Endothelial cell of umbilical vein (primary cell): Measurements from ENCODE around the gene NR6A1. TPM values are rescaled to one million over a fixed set of nuclear protein-coding genes. Genes with fewer than 3 reads are reported as not detected.

Experiments
- BruUV-seq: library from RNA; stranded (reverse); fragments of 400-500 nt; replicated peaks from 2 replicates; lab custom pipeline; 2021; lab: Mats Ljungman, UMichigan
- CTCF ChIA-PET: fragments of 300-600, 350-600 bp; sonication (Branson Sonifier 250); formaldehyde crosslinking; loops from one replicate; lab custom pipeline; 2021; ENCODE audit warnings: antibody characterized with exemption, inconsistent platforms; lab: Charles Lee
- POLR2A ChIA-PET: fragments of 300-600, 350-600 bp; sonication (Branson Sonifier 250); formaldehyde crosslinking; loops from one replicate; lab custom pipeline; 2021; ENCODE audit warnings: antibody characterized with exemption, inconsistent platforms; lab: Charles Lee
- DNase-seq: peaks from one replicate; pipeline ENCODE4 v3.0.0-alpha.2; 2011; ENCODE audit warnings: low read depth, low spot score
- FAIRE-seq: peaks from 2 replicates; lab custom pipeline; 2011; peaks lifted over from hg19 to GRCh38; lab: Jason Lieb, UNC
- H2AFZ ChIP-seq: 2 replicates; pipeline ENCODE4 v1.6.0; 2012; ENCODE audit warnings: low read depth, low read length, control low read depth, inconsistent platforms
- H3K27ac ChIP-seq: 2 replicates; pipeline ENCODE4 v1.5.1; 2011; ENCODE audit warnings: low read depth, mild to moderate bottlenecking, control low read depth, low read length, moderate library complexity; ENCODE audit not compliant: insufficient read depth
- H3K27me3 ChIP-seq, 2 experiments: 2 replicates each; pipeline versions ENCODE4 v1.6.0 to v1.6.1; 2011; ENCODE audit warnings: low read length in 2 of 2, mixed read lengths in 1 of 2; ENCODE audit not compliant: control insufficient read depth in 2 of 2, insufficient read depth in 2 of 2
- H3K36me3 ChIP-seq, 2 experiments: 2 replicates in 1 of 2; 3 replicates in 1 of 2; pipeline ENCODE4 v1.5.1; 2011; ENCODE audit warnings: low read length in 2 of 2, mild to moderate bottlenecking in 1 of 2, moderate library complexity in 1 of 2; ENCODE audit not compliant: control insufficient read depth in 2 of 2, insufficient read depth in 2 of 2; ENCODE audit errors: extremely low read depth in 1 of 2
- H3K4me1 ChIP-seq: 3 replicates; pipeline ENCODE4 v1.5.1; 2011; ENCODE audit warnings: mild to moderate bottlenecking, low read length; ENCODE audit not compliant: control insufficient read depth, insufficient read depth; ENCODE audit errors: extremely low read depth
- H3K4me2 ChIP-seq: 2 replicates; pipeline ENCODE4 v1.6.1; 2011; ENCODE audit warnings: low read length, control low read depth, mixed read lengths; ENCODE audit not compliant: insufficient read depth
- H3K4me3 ChIP-seq, 3 experiments: fragments of 200-600 bp in 1 of 3; sonication (generic), shearing (Covaris generic) in 1 of 3; replicated peaks in 1 of 3; 2 replicates each; pipeline ENCODE4 v1.5.1; 2011 to 2016; ENCODE audit warnings: control low read depth in 3 of 3, low read length in 3 of 3, mild to moderate bottlenecking in 2 of 3, inconsistent platforms in 1 of 3, low read depth in 1 of 3, moderate library complexity in 1 of 3; ENCODE audit not compliant: insufficient read depth in 1 of 3
- H3K79me2 ChIP-seq: 2 replicates; pipeline ENCODE4 v1.6.0; 2012; ENCODE audit warnings: low read length, inconsistent platforms; ENCODE audit not compliant: control insufficient read depth, insufficient read depth
- H3K9ac ChIP-seq: replicated peaks from 2 replicates; pipeline ENCODE3; 2011; ENCODE audit warnings: low read length, control low read depth; ENCODE audit not compliant: insufficient read depth; ENCODE audit errors: extremely low read depth
- H3K9me1 ChIP-seq: replicated peaks from 3 replicates; pipeline ENCODE4 v1.6.0; 2011; ENCODE audit warnings: mild to moderate bottlenecking, low read length; ENCODE audit not compliant: control insufficient read depth, insufficient read depth; ENCODE audit errors: extremely low read depth
- H3K9me3 ChIP-seq: replicated peaks from 2 replicates; pipeline ENCODE4 v1.5.1; 2012; ENCODE audit warnings: low read length, inconsistent platforms; ENCODE audit not compliant: control insufficient read depth, insufficient read depth
- H4K20me1 ChIP-seq: replicated peaks from 2 replicates; pipeline ENCODE3; 2011; ENCODE audit warnings: mild to moderate bottlenecking, low read length; ENCODE audit not compliant: control insufficient read depth, insufficient read depth; ENCODE audit errors: extremely low read depth
- EZH2 ChIP-seq: IDR thresholded peaks from 2 replicates; pipeline ENCODE4 v1.6.1; 2012; ENCODE audit warnings: borderline replicate concordance, low read depth, mild to moderate bottlenecking, moderate library complexity, low read length, inconsistent platforms; ENCODE audit not compliant: severe bottlenecking
- FOS ChIP-seq: IDR thresholded peaks from 2 replicates; pipeline ENCODE4 v1.6.1; 2011; ENCODE audit warnings: mild to moderate bottlenecking, low read length, moderate library complexity, borderline replicate concordance; ENCODE audit not compliant: insufficient read depth
- GATA2 ChIP-seq: IDR thresholded peaks from 2 replicates; pipeline ENCODE4 v1.7.0; 2011; ENCODE audit warnings: low read depth, mild to moderate bottlenecking, moderate library complexity, mixed read lengths, low read length; ENCODE audit not compliant: insufficient read length, insufficient read depth
- JUN ChIP-seq: IDR thresholded peaks from 2 replicates; pipeline ENCODE4 v1.6.1; 2011; ENCODE audit warnings: borderline replicate concordance, low read depth; ENCODE audit not compliant: insufficient read length, insufficient read depth
- MYC ChIP-seq: IDR thresholded peaks from one replicate; pipeline ENCODE4 v1.6.1; 2011; ENCODE audit warnings: mild to moderate bottlenecking, low read depth, low read length
- POLR2A ChIP-seq: IDR thresholded peaks from 2 replicates; pipeline ENCODE4 v1.6.1; 2012; ENCODE audit warnings: low read depth, mild to moderate bottlenecking, control low read depth, low read length
- POLR2AphosphoS5 ChIP-seq: IDR thresholded peaks from 2 replicates; pipeline ENCODE4 v1.6.1; 2012; ENCODE audit warnings: low read depth, mild to moderate bottlenecking, control low read depth, low read length, moderate library complexity; ENCODE audit not compliant: insufficient read depth
- dilution Hi-C: fragments of 300-500 bp; cut with MboI; formaldehyde crosslinking; loops from one replicate; pipeline ENCODE4 v1.15.0; 2019; ENCODE audit warnings: low sequenced_read_pairs; ENCODE audit not compliant: extremely low pct_ligation_motif_present
- intact Hi-C: fragments of 100-400 bp; cut with micrococcal nuclease; formaldehyde crosslinking; loops from one replicate; pipeline ENCODE4 v1.10.0; 2022
- polyA plus RNA-seq, 4 experiments: library from polyadenylated mRNA; depleted of rRNA in 3 of 4; stranded (reverse) in 3 of 4; unstranded in 1 of 4; fragments of >200 nt; gene quantifications; 2 replicates each; pipeline versions ENCODE4 v1.2.1 to v1.2.3, GENCODE V29; 2011 to 2012; ENCODE audit warnings: missing spikeins in 1 of 4
- total RNA-seq: library from RNA; stranded (reverse); gene quantifications from 2 replicates; pipeline ENCODE4 v1.2.3, GENCODE V29; 2021
- TF ChIP-seq, protein P1 (sequence below), 2 donors: IDR thresholded peaks; 1 replicate in 1 of 2; 2 replicates in 1 of 2; pipeline ENCODE4 v1.5.1; 2011; ENCODE audit warnings: low read length in 2 of 2, mild to moderate bottlenecking in 2 of 2, moderate library complexity in 2 of 2, control low read depth in 1 of 2, inconsistent platforms in 1 of 2, low read depth in 1 of 2; ENCODE audit not compliant: insufficient read depth in 1 of 2; ENCODE audit errors: extremely low read depth in 1 of 2
- TF ChIP-seq, protein P2 (sequence below): IDR thresholded peaks from 2 replicates; pipeline ENCODE4 v1.6.1; 2011; ENCODE audit not compliant: insufficient read depth, insufficient read length

NR6A1 gene
- total and polyA plus RNA-seq, 2 donors (not counting 3 experiments of a cell fraction or from before 2014, with no cell fraction given), result 0.17 to 1.2 TPM

DNA sequence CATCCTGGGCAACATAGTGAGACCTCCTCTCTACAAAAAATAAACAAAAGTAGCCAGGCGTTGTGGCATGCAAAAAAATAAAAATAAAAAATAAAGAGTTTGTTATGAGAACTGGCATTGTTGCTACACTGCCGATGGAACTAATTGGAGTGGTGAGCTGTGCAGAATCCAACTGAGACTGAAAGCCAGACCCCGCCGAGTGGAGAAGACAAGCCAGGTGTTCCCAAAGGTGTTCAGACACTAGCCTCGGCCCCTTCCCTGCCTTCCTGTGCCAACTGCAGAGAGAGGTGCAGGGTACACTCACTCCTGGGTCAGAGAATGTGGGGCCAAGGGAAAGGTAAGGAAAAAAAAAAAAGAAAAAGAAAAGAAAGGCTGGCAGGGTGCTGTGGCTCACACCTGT lies 44.5 kb upstream of the NR6A1 start:
- POLR2A ChIA-PET, result no interaction called here
- no peaks in the 10 kb centered on the region for H3K36me3 ChIP-seq
- FAIRE-seq, result no peak

More for the DNA sequence above, 44.5 kb upstream of the NR6A1 start:
- no peak for DNase-seq
- Histone ChIP-seq H3K9me3 (no peaks in the 10 kb centered on the region), H3K4me3 (no peak overlapping the region), H3K27ac (no peak overlapping the region), H3K79me2 (no peaks in the 10 kb centered on the region), H4K20me1 (no peaks in the 10 kb centered on the region), H3K9me1 (no peaks in the 10 kb centered on the region), H3K4me1 (no peaks in the 10 kb centered on the region), H3K9ac (no peak overlapping the region), H2AFZ (no peak overlapping the region), H3K27me3 (no peaks in the 10 kb centered on the region), H3K4me2 (no peak overlapping the region)
- CTCF ChIA-PET, result no interaction called here
- TF ChIP-seq MYC (no peak), POLR2AphosphoS5 (no peak), GATA2 (no peak), FOS (no peak), POLR2A (no peak), JUN (no peak), EZH2 (no peak)
- TF ChIP-seq, protein P1, sequence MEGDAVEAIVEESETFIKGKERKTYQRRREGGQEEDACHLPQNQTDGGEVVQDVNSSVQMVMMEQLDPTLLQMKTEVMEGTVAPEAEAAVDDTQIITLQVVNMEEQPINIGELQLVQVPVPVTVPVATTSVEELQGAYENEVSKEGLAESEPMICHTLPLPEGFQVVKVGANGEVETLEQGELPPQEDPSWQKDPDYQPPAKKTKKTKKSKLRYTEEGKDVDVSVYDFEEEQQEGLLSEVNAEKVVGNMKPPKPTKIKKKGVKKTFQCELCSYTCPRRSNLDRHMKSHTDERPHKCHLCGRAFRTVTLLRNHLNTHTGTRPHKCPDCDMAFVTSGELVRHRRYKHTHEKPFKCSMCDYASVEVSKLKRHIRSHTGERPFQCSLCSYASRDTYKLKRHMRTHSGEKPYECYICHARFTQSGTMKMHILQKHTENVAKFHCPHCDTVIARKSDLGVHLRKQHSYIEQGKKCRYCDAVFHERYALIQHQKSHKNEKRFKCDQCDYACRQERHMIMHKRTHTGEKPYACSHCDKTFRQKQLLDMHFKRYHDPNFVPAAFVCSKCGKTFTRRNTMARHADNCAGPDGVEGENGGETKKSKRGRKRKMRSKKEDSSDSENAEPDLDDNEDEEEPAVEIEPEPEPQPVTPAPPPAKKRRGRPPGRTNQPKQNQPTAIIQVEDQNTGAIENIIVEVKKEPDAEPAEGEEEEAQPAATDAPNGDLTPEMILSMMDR (IDR thresholded peaks at IDR 0.05; ENCODE audit: extremely low read depth in 1 of 2, insufficient read depth in 1 of 2, low read depth in 1 of 2, low read length in 2 of 2), result no peak
- TF ChIP-seq, protein P2, sequence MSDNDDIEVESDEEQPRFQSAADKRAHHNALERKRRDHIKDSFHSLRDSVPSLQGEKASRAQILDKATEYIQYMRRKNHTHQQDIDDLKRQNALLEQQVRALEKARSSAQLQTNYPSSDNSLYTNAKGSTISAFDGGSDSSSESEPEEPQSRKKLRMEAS, result no peak
- intact Hi-C loops (no loop called here), dilution Hi-C loops (no loop called here)
- BruUV-seq, result no TSS peak
